ENCODE results near the gene ZNF239.
A peak's percentile ranks its signal among the peaks of the same experiment; 100 is the strongest.
"Not testable (repeated sequence)": the region's sequence is repeated elsewhere in the genome, so short reads cannot be mapped to it uniquely, and the experiment has no call there.

The ZNF239 gene

DNA sequence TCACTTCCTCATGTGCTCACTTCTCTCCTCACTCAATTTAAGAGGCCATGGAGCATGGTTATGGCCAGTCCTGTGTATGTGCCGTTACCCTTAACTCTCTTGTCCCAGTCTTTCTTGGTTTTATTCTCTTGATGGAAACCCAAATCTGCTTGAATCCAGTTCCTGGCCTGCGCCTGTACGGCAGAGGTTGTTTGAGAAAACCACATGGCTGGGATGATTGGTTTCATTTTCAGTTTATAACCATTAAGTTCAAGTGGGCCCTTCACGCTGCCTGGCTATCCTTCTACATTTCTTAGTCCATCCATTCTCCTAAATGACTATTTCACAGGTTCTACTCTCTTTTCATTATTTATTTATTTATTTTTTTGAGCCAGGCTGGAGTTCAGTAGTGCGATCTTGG, 1.6 kb upstream of the ZNF239 start:
- DNase-seq: peak in 1 of 5 donors; percentile 7

DNA sequence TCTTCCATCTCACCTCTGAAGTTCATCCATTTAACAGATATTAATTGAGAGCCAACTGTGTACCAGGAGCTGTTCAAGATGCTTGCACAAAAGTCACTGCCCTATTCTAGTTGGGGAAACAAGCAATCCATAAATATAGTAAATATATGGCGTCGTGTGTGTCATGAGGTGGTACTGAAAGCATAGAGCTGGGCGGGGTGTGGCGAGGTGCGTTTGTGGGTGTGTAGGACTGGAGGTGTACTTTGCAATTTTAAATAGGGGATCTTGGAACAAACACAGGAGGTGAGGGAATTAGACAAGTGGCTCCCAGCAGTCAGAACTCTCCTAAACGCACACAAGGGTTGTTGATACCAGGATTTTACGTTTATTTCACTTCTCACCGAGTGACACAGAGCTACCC, 490 bp upstream of the ZNF239 start:
- no peak for DNase-seq

DNA sequence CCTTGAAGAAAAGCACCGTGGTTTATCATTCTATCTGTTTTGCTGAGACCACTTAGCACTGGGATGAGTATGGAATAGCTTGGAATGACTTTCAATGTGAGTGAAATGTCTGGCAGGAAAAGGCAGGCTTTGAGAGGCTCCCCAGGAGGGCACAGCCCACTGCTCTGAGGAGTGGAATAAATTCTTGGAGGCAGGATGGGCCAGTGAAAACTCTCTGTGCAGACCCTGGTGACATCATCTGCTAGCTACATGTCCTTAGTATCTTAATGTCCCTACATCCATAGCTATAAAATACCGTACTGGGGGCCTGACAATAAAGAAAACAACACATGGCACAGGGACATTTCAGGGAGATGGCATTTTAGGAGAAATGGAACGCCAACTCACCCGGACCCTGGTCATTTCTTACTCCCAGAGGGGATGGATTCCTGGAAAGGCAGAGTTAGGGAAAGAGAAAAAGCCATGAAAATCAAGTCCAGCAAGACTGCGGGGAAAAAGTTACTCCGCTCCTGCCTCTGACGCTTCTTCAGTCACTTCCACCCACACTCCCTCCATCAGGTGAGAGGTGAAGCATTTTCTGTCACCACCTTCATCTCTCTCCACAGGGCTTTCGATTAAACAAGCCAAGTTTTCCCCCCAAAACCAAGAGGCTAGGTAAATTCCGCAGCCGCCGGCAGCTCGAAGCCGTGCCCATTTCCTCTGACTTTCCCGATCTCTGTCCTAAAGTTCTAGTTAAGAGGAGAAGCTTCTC, 991 bp downstream of the ZNF239 start:
- DNase-seq: no peak

DNA sequence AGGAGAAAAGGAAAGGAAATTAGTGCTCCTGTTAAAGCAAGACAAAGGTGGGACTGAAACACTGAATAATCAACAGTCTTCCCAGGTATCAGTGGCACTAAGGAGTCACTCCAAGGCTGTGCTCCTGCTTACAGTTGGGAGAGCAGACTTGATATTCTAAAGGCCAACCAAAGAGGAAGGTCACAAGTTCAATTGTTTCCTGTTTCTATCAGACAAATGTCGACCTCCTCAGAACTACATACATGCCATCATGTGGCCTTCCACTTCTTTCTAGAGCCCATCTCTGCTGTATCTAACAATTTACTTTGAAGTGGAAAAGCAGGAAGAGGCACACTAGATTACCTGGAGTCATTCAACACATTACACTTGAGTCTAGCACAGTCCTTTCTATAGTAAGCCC, 3.4 kb downstream of the ZNF239 start:
- no peak for DNase-seq

DNA sequence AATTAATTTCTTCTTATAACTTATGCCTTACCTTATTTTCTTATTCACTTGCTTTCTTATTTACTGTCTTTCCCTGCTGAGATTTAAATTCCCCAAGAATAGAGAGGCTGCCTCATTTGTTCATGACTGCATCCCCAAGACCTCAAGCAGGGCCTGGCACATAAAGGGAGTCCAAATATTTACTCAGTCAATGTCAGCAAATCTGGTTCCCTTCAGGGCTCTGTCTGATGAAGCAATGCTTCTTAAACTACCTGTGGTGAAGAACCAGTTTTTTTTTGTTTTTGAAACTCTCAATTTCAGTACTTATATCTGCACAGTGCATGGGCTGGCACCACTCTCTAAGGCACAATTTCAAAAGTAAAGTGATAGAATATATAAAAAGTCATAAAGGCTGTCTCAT, 4.7 kb downstream of the ZNF239 start:
- DNase-seq: no peak

DNA sequence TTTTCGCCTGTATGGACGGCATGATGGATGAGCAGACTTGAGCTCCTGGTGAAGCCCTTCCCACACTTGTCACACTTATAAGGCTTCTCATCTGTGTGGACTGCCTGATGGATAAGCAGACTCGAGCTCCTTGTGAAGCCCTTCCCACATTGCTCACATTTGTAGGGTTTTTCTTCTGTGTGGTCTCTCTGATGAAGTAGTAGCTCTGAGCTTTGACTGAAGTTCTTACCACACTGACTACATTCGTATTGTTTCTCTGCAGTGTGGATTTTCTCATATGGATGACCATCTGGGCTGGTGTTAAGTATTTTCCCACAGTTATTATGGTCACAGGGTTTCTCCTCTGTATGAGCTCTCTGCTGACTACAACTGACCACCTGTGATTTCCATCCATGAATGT, 17.2 kb downstream of the ZNF239 start:
- DNase-seq: no peak

DNA sequence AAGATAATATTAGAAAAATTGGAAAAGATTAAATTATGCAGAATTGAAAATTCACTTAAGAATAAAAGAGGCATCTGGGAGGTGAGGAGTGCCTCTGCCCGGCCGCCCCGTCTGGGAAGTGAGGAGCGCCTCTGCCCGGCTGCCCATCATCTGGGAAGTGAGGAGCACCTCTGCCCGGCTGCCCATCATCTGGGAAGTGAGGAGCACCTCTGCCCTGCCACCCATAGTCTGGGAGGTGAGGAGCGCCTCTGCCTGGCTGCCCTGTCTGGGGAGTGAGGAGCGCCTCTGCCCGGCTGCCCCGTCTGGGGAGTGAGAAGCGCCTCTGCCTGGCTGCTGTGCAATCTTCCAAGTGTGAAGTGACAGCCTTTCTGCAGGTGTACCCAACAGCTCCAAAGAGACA, 30.7 kb downstream of the ZNF239 start:
- DNase-seq: not testable (repeated sequence)

DNA sequence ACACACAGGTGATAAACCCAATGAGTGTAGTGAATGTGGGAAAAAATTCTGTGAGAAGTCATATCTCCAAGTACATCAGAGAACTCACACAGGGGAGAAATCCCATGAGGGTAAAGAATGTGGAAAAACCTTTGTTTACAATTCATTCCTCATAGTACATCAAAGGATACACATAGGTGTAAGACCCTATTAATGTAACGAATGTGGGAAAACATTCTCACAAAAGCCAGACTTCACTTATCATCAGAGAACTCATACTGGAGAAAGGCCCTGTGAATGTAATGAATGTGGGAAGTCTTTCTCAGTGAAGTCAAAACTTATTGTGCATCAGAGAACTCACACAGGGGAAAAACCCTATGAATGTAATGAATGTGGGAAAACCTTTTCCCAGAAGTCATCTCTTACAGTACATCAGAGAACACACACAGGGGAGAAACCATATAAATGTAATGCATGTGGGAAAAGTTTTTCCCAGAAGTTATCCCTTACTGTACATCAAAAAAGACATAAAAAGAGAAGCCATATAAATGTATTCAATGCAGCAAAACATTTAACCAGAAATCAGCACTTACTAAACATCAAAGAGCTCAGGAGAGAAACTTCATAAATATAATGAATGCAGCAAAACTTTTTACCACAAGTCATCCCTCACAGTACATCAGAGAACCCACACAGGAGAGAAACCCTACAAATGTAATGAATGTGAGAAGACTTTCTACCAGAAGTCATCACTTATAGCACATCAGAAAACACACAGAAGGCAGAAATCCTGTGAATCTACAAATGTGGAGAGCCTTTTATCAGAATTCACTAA, 49.8 kb downstream of the ZNF239 start:
- no peak for DNase-seq

Data from T-helper 1 cell (primary cell).